ENCODE data around the gene CERT1. TPM values are rescaled to one million over a fixed set of nuclear protein-coding genes. Genes with fewer than 3 reads are reported as not detected.

Gene CERT1
- total and polyA plus RNA-seq, 9 of the 15 experiments (the other 6 are each of a cell fraction or from before 2014, with no cell fraction given): 3.4 to 24.7 (median 9.8) TPM

- POLR2A ChIA-PET: interaction anchor here (0.7 to 0.8 kb wide), 2 partner anchors 10 to 1967 kb away, joined by 3 read pairs; no protein-coding TSS in a partner anchor
- CTCF ChIA-PET (ENCODE audit: low intra/inter-chr PET ratio): no interaction called here
- no peak overlapping the region for H3K9ac ChIP-seq (ENCODE audit: insufficient read depth in 1 of 2, low read depth in 2 of 2, low read length in 2 of 2)
- H3K9me1 ChIP-seq (ENCODE audit: control insufficient read depth, insufficient read depth, low read length): no peaks in the 10 kb centered on the region
- DNase-seq (ENCODE audit: extremely low read depth in 1 of 4, low spot score in 3 of 4) (no peak), ATAC-seq (no peak), FAIRE-seq (no peak)
- TF ChIP-seq TFAP4 (CRISPR knock-in tag; IDR thresholded peaks at IDR 0.05; ENCODE audit: borderline replicate concordance): no peak
- TF ChIP-seq ZNF3 (CRISPR knock-in tag; IDR thresholded peaks at IDR 0.05): no peak
- no peak for TF ChIP-seq MAFG (tag; conservative IDR thresholded peaks at IDR 0.05)
- no peak for TF ChIP-seq POLR2H (tag; IDR thresholded peaks at IDR 0.05; ENCODE audit: low read depth)
- TF ChIP-seq MTF1 (CRISPR knock-in tag; IDR thresholded peaks at IDR 0.05; ENCODE audit: borderline replicate concordance): no peak
- TF ChIP-seq, protein P1, sequence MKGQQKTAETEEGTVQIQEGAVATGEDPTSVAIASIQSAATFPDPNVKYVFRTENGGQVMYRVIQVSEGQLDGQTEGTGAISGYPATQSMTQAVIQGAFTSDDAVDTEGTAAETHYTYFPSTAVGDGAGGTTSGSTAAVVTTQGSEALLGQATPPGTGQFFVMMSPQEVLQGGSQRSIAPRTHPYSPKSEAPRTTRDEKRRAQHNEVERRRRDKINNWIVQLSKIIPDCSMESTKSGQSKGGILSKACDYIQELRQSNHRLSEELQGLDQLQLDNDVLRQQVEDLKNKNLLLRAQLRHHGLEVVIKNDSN (CRISPR knock-in tag; IDR thresholded peaks at IDR 0.05): no peak
- TF ChIP-seq SRSF1 (IDR thresholded peaks at IDR 0.05; ENCODE audit: low read depth, low read length): no peak
- no peak for TF ChIP-seq PHTF2 (CRISPR knock-in tag; IDR thresholded peaks at IDR 0.05)
- TF ChIP-seq JUND (IDR thresholded peaks at IDR 0.05; ENCODE audit: borderline replicate concordance, low read depth, low read length): no peak
- TF ChIP-seq JUND (tag; IDR thresholded peaks at IDR 0.05; ENCODE audit: borderline replicate concordance, low read depth, low read length): no peak
- no peak for TF ChIP-seq ARNT (IDR thresholded peaks at IDR 0.05)
- H3K36me3 ChIP-seq (ENCODE audit: control insufficient read depth, insufficient read depth, low read length): 0 out of 3 replicates have a peak, but pooled peaks cover 5% of the 10 kb centered on the region
- H3K27ac ChIP-seq (ENCODE audit: extremely low read depth, low read depth, low read length): no peak overlapping the region
- no peaks in the 10 kb centered on the region for H3K4me1 ChIP-seq (replicated peaks in 1 of 2; ENCODE audit: control insufficient read depth in 2 of 2, insufficient read depth in 2 of 2, low read length in 2 of 2)
- H2AFZ ChIP-seq (ENCODE audit: low read depth, low read length): no peak overlapping the region
- H3K4me3 ChIP-seq: no peak overlapping the region
- H4K20me1 ChIP-seq (replicated peaks; ENCODE audit: control insufficient read depth, insufficient read depth, low read length): no peaks in the 10 kb centered on the region
- peaks cover 70% of the 10 kb centered on the region for H3K79me2 ChIP-seq (ENCODE audit: control insufficient read depth, insufficient read depth, low read length)
- intact Hi-C loops (cut with micrococcal nuclease) (no loop called here), in situ Hi-C loops (cut with MboI) (no loop called here)
- H3K4me2 ChIP-seq (ENCODE audit: insufficient read depth, low read length): no peak overlapping the region
- H3K9me3 ChIP-seq (replicated peaks; ENCODE audit: control insufficient read depth, insufficient read depth, low read depth, low read length): peaks cover 8% of the 10 kb centered on the region
- 83% methylated on average over 2 of the region's 2 CpGs for WGBS (ENCODE audit: insufficient coverage, low coverage, missing lambda C conversion rate)
- no TSS peak for BruUV-seq (replicated peaks)
- H3K27me3 ChIP-seq (ENCODE audit: control insufficient read depth in 2 of 2, insufficient read depth in 2 of 2, low read length in 2 of 2): no peaks in the 10 kb centered on the region
These were observed 14.6 kb upstream of the CERT1 start for GRCh38 chr5:75526070-75526469.
